GM12874 (cell line): ENCODE measurements around the gene BUB1B.

Experiments
- CTCF ChIP-seq: IDR thresholded peaks from 2 replicates; pipeline ENCODE4 v1.5.1; 2011; ENCODE audit warnings: low read depth, mild to moderate bottlenecking, control low read depth, low read length, moderate library complexity; ENCODE audit not compliant: insufficient read depth

The BUB1B gene

GRCh38 chr15:40264321-40265153 lies 103.7 kb downstream of the BUB1B start:
- TF ChIP-seq CTCF: no peak

GRCh38 chr15:40265355-40265754 lies 104.5 kb downstream of the BUB1B start:
- no peak for TF ChIP-seq CTCF

- TF ChIP-seq CTCF: no peak
Observed at GRCh38 chr15:40265875-40266274, 105.0 kb downstream of the BUB1B start.

GRCh38 chr15:40266828-40267304 lies 106.0 kb downstream of the BUB1B start:
- no peak for TF ChIP-seq CTCF

- no peak for TF ChIP-seq CTCF
Observed at GRCh38 chr15:40267670-40268069, 106.8 kb downstream of the BUB1B start.

GRCh38 chr15:40269604-40270003 lies 108.7 kb downstream of the BUB1B start:
- no peak for TF ChIP-seq CTCF

- no peak for TF ChIP-seq CTCF
Observed at GRCh38 chr15:40270246-40270995, 109.6 kb downstream of the BUB1B start.
